HG03039 (cell line): ENCODE data around the gene C1QTNF12.

Experiments
- ATAC-seq: cut with Tn5 transposase; IDR thresholded peaks from one replicate; pipeline ENCODE4 v1.9.1; 2021; ENCODE audit warnings: mild to moderate bottlenecking, moderate library complexity; ENCODE audit not compliant: unreplicated experiment

C1QTNF12 gene

DNA sequence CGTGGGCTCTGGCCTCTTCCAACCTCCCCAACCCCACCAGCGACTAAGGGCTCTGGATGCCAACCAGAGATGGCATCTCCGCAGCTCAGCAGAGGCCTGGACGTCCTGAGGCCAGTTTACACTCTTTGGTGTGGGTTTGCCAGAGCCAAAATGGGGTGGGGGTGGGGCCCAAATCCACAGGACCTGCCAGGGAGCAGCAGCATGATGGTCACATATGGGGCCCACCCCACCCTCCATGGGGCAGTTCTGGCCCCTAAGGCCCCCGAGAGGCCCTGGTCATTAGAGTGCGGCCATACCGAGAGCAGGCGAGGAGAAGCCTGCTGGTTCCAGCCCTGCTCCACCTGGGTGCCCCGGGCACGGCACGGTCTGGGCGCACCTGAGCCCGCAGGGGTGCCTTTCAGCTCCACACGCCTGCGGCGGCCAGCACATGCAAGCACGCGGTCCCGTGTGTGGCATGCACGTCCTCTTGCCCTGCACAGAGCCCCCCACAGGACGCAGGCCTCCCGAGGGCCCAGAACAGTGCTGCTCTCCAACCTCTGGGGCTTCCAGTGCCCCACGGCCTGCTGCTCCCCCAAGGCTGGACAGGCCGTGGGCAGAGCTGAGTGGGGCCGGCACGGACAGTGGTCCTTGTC is 4.8 kb downstream of the C1QTNF12 start:
- ATAC-seq, result no peak

DNA sequence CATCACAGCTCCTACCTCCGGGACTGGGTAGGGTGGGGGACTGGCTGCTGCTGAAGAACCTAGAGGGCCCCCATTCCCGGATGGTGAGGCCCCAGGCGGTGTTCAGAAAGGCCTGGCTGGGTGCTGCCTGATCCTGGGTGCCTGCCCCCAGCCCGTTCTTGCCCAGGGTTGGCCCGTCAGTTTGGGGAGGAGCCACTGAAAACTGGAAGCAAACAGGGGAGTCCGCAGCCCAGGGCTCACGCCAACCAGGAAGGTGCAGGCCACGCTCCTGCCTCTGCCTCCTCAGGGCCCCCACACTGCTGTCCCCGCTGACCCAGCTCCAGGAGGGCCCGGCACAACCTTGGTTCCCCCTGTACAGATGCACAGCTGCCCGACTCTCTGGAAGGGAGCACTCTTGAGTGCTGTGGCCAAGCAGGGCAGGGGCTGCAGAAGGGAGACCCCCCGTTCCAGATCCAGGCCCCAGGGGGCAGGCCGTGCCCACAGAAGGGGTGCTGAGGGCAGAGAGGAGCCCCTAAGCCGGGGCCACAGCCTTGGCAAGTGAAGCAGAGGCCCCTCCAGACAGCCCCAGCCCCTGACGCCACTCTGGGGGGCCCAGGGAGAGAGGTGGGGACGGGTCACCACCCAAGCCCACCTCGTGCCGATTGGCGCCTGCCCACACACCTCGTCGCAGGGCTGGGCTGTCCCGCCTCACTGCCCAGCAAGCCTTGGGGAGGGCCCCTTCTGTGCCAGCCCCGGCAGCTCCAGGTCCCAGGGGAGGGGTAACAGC is 5.5 kb downstream of the C1QTNF12 start:
- ATAC-seq, result no peak

DNA sequence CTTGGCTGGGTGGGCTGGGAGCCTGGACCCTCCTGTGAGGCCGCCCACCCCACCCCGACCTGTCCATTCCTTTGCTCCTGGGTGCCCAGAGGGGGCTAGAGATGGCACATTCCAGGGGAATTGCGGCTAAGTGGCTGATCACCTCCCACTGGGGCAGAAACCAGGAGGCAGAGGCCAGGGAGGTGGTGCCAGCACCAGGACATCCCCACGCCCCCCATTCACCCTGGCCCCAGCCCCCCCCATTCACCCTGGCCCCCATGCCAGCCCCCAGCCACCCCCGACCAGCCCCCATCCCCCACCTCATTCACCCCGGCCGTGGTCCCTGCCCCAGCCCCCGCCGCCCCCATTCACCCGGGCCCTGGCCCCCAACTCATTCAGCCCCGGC is 6.2 kb downstream of the C1QTNF12 start:
- no peak for ATAC-seq

DNA sequence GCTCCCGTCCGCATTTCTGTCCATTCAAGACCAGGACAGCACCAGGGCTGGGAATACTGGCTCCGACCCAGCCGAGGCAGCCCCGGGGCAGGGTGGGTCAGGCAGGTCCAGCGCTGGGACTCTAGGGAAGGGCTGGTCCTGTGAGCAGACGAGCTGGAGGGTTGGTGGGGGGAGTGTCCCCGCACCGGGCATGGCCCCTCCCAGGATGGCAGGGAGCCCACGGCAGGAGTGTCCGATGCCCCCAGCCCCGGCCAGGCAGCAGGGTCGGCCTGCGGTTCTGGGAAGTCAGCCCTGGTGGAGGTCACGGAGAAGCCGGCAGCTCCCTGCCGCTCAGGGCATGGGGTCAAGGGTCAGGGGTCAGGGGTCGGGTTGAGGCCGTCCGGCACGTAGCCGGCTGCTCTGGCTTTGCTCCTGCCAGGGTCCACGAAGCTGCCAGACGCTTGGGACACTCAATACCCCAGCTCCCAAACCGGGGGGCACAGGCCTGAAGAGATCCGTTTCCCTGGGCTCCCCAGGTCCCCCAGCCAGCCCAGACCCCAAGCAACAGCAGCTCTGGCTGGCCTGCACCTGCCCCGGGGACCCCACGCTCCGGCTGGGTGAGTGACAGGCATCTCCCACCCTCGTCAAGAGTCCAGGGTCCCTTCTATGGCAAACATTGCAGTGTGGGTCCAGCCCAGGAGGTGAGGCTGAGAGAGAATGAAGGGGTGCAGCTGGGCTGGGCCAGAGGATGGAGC is 6.7 kb downstream of the C1QTNF12 start:
- no peak for ATAC-seq

DNA sequence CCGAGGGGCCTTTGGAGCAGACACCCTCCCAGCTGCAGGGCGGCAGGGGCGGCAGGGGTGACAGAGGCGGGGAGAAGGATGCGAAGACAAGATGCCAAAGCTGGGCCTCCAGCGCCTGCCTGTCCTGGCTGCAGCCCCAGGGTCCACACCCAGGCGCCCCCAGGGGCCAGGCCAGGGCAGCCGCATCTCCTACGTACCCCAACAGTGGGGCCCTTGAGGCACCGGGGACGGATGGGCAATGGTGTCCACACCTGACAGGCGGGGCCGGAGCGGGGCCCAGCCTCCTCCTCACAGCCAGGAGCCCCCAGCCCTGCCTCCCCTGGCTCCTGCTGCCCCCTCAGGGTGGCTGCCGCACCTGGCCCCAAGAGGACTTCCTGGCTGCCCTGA is 7.3 kb downstream of the C1QTNF12 start:
- no peak for ATAC-seq

DNA sequence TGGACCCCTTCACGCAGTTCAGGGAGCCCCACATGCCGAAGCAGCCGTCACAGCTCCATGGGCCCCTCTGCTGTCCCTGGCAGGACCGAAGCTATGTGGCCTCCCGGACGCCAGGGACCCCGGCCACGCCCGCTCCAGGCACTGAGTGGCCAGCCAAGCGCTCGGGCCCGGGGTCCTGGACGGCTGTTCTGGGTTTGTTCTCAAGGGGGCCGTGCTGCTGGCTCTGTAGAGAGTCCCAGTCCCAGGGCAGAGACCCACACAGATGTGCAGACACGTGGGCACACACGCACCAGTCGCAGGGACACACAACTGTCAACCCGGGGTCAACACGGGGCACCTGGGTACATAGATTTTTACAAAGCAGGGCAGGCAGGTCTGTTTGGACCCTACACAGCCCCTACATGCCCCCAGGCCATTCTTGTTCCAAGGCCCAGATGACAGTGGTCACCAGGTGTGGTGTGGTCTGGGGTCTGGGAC is 7.8 kb downstream of the C1QTNF12 start:
- no peak for ATAC-seq

DNA sequence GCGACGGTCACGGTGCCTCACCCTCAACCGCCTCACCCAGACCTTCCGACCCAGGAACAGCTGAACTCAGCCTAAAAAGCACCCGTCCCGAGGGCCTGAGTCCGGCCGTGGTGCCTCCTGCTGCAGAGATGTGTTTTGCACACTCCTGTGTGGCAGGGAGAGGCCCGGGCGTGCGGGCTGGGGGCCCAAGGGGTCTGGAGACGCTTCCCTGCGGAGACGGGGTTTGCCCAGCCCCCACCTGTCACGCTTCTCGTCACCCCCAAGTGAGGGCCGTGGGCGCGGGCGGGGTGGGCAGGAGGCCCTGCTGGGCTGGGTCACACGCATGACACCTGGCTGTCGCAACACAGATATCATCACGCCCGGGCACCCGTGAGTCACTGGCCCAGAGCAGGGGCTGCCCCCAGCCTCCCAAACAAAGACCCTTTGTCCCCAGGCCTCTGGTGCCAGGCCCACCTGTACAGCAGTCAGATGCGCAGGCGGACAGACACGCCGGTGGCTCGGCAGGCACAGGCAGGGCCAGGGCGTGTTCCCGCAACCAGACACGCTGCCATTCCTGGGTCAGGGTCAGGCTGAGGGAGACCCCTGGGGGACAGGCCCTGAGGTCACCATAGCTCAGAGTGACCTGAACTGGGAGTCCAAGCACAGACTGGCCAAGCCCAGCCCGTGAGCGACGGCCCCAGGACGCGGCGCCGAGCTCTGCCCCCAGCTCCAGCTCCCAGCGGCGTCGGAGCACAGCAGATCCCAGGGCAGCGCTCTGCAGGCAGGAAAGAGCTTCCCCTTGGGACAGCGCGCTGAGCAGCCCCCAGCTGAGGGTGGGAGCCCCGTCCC is 8.4 kb downstream of the C1QTNF12 start:
- no peak for ATAC-seq

DNA sequence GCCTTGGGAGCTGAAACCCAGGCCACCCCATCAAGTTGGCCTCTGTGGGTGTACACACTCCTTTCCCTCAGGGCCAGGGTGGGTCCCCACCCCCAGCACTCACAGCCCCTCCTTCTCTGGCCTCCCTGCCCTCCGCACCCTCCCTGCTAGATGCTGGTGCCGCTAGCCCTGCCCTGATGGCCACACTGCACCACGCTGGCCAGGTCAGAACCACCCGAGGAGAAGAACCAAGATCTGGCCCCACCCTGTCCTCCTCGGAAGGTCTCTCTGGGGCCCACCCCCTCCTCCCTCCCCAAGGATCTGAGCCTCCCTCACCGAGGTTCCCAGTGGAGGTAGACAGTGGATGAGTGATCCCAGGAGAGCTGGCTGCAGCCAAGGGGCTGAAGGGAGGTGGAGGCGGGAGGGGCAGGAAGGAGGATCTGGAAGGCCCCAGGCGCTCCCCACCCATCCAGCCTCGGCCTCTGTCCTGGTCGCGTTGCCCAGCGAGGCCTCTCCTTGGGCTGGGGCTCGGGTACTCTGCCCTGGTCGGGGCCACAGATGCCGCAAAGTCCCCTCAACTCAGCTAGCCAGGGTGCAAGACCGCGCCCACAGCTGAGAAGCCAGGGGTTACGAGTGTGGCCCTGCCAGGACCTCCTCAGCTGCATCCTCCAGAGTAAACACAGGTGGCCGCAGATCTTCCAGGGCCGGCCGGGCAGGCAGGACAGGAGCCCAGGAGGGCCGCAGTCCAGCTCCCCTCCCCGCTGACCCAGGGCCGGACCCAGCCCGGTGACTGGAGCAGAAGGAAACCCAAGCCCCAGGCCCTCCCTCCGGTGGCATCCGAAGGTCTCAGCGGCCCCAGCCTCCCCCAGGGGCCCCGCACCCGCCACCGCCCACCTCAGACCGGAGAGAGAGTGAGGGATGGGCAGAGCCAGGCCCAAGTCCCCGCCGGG is 9.3 kb downstream of the C1QTNF12 start:
- no peak for ATAC-seq

DNA sequence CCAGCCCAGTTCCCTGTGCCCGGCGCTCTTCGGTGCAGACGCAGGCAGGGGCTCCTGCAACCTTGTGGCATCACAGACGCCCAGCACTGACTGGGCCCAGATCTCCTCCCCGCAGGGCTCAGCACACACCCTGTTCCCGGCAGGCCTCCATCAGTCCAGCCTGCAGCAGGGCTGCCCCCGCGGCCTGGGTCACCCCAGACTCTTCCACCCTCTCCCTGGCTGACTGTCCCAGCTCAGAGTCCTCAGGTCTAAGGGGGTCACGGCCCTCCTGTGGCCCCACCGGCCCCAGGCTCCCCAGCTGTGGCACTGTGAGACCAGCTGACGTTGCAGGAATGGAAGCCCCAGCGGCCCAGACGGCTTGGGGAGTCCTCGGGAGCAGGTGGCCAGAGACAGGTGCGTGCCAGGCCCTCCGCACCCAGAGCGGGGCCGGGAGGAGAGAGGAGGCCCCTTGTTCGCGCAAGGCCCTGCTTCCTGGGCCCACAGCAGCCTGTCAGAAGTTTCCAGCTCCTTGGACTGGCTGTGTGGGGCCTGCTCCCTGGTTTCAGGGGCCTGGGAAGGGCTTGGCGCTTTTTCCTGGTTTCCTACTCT is 10.3 kb downstream of the C1QTNF12 start:
- no peak for ATAC-seq

DNA sequence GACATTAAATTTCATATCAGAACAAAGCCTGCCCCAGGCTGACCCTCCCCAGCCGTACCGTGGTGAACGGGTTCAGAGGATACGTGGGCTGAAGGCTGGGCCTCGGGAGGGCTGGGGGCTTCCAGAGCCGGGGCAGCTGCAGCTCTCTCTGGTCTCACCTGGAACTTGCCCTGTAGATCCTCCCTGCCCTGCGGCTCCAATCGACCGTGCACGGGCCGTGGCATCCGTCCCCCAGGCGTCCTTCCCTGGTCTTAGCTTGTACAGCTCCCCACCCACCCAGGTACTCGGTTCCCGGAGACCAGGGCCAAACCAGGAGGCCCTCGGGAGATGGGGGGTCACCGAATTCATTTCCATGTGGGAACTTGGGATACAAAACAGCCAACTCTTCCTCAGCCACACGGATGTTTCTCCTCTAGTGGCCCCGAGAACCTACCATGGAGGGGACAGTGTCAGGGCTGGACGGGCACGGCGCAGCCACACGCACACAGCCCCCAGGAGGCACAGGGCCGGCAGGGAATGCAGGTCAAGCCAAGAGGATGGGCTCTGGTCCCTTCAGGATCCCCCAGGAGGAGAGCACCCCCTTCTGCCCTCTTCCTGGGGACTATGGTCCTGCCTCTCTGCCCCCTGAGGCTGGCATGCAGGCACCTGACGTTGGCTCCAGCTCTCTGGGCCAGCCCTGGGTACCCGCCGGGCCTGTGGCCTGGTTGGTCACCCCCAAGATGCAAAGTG is 11.3 kb downstream of the C1QTNF12 start:
- ATAC-seq, result no peak

DNA sequence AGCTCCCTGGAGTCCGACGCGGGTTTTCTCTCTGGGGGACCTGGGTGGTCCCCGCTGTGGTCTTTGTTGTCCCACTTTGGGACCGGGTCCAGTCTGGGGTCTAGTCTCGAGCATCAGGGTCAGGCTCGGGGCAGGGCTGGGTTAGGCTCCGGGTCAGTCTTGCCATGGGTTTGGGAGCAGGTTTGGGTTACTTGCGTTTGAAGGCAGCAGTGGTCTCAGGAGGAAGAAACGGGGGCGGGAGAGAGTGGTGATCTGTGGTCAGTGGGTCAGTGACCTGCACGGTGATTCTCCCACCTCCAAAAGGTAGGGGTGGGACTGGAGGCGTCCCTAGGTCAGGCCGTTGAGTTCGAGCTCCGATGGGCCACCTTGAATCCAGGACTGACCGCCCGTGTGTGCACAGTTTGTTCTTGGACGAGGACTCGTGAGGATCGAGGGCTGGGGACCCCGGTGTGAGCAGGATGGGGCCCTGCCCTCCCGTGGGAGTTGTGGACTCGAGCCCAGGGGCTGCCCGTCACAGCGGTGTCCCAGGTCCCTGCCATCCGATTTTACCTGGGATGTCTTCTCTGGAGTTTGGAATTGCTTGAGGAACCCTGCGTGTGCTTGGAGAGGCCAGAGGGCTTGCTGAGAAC is 12.2 kb downstream of the C1QTNF12 start:
- no peak for ATAC-seq

DNA sequence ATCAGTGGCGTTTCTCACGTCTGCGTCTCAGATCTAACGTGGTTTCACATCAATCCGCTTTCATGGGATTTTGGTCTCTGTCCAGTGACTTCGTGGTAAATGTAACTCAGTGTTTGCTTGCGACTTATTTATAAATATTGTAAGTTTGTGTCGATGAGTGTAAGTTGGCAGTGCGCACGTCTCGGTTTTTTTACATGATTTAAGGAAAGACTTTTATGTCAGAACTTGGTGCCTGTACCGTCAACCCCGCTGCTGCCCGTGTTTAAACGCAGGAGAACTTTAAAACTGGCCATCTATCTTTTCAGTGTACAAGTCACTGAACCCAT is 13.0 kb downstream of the C1QTNF12 start:
- no peak for ATAC-seq

DNA sequence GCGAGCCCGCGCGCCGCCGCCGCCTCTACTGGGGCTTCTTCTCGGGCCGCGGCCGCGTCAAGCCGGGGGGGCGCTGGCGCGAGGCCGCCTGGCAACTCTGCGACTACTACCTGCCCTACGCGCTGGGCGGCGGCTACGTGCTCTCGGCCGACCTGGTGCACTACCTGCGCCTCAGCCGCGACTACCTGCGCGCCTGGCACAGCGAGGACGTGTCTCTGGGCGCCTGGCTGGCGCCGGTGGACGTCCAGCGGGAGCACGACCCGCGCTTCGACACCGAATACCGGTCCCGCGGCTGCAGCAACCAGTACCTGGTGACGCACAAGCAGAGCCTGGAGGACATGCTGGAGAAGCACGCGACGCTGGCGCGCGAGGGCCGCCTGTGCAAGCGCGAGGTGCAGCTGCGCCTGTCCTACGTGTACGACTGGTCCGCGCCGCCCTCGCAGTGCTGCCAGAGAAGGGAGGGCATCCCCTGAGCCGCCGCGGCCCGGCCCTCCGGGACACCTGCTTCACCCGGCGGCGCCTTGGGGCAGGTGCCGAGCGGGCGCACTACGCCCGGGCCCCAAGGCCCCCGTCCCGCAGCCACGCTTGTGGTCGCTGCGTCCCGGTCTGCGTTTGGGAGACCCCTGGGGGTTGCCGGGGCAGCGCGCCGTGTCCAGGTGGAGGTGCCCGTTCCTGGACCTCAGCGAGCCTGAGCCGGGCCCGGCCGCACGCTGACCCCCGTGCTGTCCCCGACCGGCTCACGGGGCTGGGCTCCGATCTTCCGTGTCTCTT is 13.5 kb downstream of the C1QTNF12 start:
- ATAC-seq, result no peak

DNA sequence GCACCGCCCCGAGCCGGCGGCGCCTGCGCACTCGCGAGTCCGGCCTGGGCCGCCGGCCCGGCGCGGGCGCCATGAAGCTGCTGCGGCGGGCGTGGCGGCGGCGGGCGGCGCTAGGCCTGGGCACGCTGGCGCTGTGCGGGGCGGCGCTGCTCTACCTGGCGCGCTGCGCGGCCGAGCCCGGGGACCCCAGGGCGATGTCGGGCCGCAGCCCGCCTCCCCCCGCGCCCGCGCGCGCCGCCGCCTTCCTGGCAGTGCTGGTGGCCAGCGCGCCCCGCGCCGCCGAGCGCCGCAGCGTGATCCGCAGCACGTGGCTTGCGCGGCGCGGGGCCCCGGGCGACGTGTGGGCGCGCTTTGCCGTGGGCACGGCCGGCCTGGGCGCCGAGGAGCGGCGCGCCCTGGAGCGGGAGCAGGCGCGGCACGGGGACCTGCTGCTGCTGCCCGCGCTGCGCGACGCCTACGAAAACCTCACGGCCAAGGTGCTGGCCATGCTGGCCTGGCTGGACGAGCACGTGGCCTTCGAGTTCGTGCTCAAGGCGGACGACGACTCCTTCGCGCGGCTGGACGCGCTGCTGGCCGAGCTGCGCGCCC is 14.2 kb downstream of the C1QTNF12 start, which contains the start of gene B3GALT6:
TSS of gene B3GALT6 (plus strand) at position 30 of the 588 bp plus-strand sequence. CDS start at position 72, 42 bp downstream.
- ATAC-seq, result peak; percentile 2

DNA sequence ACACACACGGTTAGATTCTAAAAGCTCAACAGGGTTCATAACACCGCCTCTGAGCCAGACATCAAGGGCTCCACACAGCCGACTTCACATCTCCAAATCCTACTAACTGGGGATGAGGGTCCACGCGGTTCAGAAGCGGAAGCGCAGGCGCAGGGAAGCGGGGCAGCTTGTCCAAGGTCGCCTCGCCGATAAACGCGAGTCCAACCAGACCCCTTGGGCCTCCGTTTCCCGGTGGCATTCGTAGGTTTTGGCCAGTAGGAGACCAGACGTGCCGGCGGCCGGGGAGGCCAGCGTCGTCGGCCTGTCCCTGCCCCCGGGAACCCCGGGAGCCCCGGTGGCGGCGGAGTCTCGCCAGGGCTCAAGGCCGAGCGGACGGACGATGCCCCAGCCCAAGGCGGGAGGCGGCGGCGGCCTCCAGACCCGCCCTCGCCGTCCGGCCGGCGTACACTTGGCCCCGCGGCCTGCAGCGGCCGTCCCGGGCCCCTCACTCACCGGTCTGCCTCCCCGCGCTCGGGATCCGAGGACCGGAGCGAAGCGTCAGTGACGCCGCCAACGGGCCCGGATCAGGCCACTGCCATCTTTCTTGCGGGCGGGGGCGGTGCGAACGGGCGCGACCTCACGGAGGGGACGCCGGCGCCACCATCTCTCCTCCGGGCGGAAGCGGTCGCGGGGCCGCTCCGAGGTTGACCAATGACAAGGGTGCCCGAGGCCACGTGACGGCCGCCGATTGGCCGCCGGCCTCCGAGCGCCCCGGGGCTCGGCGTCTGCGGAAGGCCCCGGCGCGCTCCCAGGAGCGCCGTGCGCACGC is 14.9 kb downstream of the C1QTNF12 start, which contains the start of gene SDF4:
TSS of gene SDF4 (minus strand) at position 602 of the 808 bp plus-strand sequence. CDS start 3,229 bp downstream, outside the sequence.
- peak; percentile 87 for ATAC-seq

DNA sequence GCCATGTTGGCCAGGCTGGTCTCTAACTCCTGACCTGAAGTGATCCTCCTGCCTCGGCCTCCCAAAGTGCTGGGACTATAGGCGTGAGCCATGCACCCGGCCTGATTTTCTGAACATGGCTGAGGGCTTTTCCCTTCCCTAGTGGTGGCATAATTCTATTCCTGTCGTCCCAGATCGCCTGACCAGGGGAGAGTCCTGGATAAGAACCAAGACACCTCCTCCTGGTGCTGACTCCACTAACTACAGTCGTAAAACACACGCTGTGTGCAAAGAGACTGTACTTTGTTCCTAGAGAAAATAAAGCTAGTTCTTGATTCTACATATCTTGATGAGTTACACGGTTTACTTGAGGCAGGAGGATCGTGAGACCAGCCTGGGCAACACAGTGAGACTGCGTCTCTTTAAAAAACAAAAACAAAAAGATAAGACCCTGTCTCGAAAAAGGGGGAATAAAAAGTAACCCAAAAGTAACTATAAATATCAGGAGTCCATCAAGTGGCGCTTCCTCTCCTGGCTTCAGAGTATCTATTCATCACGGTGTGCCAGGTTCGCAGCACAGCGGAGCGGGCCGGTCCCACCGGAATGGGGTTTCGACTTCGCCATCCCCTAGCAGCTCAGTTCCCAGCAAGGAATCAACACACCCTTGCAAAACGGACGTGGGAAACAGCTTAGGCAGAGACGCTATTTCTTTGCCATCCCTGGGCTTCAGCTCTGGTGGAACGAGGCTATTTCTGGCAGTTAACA is 15.7 kb downstream of the C1QTNF12 start:
- ATAC-seq, result no peak
